ENCODE results near the gene MRPL41. TPM values are rescaled to one million over a fixed set of nuclear protein-coding genes. Genes with fewer than 3 reads are reported as not detected.
A peak's percentile ranks its signal among the peaks of the same experiment; 100 is the strongest.

MRPL41 gene
- total RNA-seq, 1 donor from 2014 or later, result 30.2 TPM

DNA sequence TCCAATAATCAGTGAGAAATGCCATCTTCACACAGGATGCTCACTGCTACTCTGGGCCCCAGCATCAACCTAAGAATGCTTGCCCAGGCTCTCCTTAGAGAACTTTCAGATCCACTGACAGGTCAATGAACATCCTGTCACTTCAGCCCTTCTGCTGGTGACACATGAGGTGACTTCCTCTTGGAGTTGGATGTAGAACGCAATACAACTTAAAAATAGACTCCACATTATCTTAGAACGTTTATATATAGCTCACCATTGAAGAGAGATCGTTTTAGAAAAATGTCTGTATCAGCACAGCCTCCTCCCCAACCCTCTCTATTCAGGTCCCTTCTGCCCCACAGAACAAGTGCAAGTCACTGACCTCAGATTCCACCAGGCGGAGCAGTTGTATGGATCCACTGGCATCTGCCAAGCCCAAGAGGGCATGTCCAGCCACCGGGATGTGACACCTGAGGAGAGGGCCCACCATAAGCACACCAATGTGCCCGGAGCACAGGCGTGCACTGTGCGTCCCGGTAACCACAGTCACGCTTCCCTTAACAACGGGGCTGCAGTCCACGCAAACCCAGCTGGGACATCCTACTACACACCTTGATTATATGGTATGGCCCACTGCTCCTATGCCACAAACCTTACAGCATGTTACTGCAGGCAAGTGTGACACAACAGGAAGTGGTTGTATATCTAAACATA lies 24.2 kb downstream of the MRPL41 start:
- peaks cover 10% of the 10 kb centered on the region for H3K4me1 Mint-ChIP-seq (ENCODE audit: low read depth)
- no peaks in the 10 kb centered on the region for H3K27me3 Mint-ChIP-seq
- H3K4me3 Mint-ChIP-seq (ENCODE audit: low read depth), result no peak overlapping the region
- no peak for DNase-seq (ENCODE audit: low spot score, unreplicated experiment)
- TF ChIP-seq, protein P1, sequence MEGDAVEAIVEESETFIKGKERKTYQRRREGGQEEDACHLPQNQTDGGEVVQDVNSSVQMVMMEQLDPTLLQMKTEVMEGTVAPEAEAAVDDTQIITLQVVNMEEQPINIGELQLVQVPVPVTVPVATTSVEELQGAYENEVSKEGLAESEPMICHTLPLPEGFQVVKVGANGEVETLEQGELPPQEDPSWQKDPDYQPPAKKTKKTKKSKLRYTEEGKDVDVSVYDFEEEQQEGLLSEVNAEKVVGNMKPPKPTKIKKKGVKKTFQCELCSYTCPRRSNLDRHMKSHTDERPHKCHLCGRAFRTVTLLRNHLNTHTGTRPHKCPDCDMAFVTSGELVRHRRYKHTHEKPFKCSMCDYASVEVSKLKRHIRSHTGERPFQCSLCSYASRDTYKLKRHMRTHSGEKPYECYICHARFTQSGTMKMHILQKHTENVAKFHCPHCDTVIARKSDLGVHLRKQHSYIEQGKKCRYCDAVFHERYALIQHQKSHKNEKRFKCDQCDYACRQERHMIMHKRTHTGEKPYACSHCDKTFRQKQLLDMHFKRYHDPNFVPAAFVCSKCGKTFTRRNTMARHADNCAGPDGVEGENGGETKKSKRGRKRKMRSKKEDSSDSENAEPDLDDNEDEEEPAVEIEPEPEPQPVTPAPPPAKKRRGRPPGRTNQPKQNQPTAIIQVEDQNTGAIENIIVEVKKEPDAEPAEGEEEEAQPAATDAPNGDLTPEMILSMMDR (IDR thresholded peaks at IDR 0.05; ENCODE audit: unreplicated experiment), result no peak
- no peaks in the 10 kb centered on the region for H3K9me3 Mint-ChIP-seq (ENCODE audit: low read depth)
- no peak overlapping the region for H3K27ac Mint-ChIP-seq
- peaks cover 3% of the 10 kb centered on the region for H3K36me3 Mint-ChIP-seq (ENCODE audit: insufficient read depth)

DNA sequence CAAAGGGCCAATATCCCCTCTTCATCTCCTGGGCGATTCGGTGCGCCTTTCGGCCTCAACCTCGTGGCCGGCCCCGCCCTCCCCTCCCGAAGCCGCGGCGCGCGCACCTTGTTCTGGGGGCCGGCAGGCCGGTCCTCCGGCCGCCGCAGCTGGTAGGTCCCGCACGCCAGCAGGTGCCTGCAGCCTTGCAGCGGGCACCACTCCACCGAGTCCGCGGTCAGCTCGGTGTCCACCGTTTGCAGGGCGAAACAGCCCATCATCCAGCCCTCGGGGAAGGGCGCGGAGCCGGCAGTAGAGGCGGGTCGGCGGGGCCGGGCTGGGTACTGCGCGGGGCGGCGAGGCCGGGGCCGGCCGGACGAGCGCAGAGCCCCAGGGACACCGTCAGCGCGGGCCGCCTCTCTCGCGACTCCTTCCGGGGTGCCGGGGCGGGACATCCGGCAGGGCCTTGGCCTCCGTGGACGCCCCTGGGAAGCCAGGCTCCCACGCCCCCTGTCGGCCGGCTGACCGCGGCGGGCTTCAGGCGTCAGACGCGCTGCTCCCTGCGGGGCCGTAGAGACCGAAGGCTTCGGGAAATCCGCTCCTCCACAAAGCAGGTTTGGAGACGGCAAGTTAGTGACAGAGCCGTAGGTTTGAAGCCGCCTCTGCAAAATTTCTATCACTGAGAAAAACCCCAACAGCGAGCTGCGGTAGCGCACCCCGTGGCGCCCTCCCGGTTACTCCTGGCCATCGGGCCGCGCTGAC lies 27.0 kb downstream of the MRPL41 start, which contains the start of gene DPH7:
DPH7 (minus strand) TSS at position 408 of the 741 bp plus-strand sequence; CDS start at position 260, 148 bp downstream.
- no peaks in the 10 kb centered on the region for H3K9me3 Mint-ChIP-seq (ENCODE audit: low read depth)
- peak within 1 kb of the TSS; percentile 94 for H3K27ac Mint-ChIP-seq
- no peaks in the 10 kb centered on the region for H3K27me3 Mint-ChIP-seq
- H3K36me3 Mint-ChIP-seq (ENCODE audit: insufficient read depth), result no peaks in the 10 kb centered on the region
- H3K4me3 Mint-ChIP-seq (ENCODE audit: low read depth), result peak within 1 kb of the TSS; percentile 83
- peak; percentile 97 for DNase-seq (ENCODE audit: low spot score, unreplicated experiment)
- TF ChIP-seq, protein P1 (IDR thresholded peaks at IDR 0.05; ENCODE audit: unreplicated experiment), result peak; percentile 97
- peaks cover 10% of the 10 kb centered on the region for H3K4me1 Mint-ChIP-seq (ENCODE audit: low read depth)

DNA sequence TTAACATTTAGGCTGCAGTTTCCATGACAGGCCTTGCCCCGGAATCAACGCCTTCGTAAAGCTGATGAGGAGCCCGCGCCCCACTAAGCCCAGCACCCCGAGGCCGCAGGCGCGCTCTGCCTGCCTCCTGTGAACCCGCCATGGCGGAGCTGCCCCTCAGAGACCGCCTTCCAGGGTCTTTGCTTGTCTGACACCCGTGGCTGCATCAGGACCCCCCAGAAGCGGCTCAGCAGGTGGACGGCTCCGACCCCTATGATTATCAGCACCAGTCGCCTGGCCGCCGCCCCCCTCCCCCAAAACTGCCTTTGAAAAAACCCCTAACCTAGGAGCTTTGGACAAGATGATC lies 27.6 kb downstream of the MRPL41 start:
- Mint-ChIP-seq H3K27me3 (no peaks in the 10 kb centered on the region), H3K4me1 (ENCODE audit: low read depth) (peaks cover 10% of the 10 kb centered on the region), H3K27ac (peak overlapping the region; percentile 67), H3K4me3 (ENCODE audit: low read depth) (peak overlapping the region; percentile 83), H3K9me3 (ENCODE audit: low read depth) (no peaks in the 10 kb centered on the region), H3K36me3 (ENCODE audit: insufficient read depth) (no peaks in the 10 kb centered on the region)
- no peak for DNase-seq (ENCODE audit: low spot score, unreplicated experiment)
- TF ChIP-seq, protein P1 (IDR thresholded peaks at IDR 0.05; ENCODE audit: unreplicated experiment), result no peak

DNA sequence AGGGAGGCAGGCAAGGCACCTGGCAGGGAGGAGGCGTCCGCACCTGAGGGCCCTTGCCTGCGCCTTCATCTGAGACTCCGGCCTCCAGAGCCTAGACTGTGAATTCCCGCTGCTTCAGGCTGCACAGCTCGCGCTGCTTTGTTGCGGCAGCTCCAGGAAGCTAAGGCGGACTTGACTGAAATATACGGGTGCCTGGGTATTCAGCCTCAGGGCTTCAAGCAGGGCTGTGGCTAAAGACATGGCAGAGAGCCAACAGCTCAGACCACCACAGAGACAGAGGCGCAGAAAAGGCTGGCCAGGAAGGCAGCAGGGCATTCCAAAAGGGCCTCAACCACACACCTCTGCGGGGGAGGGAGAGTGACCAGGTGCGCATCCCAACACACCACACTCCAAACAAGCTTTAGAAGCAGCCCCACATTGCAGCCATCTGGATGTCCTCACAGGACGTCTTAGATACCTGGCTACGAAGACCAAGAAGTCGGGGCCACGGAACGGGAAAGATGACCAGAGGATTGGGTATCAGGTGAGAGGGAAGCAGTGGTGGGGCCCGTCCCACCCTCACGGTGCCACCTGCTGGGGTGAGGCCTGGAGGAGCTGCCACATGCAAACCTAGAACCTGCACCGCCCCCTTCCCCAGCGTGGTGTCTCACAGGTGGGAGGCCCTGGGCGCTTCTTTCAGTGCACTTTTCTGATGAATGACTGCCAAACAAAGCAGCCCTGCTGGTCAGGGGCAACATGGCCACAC lies 28.7 kb downstream of the MRPL41 start:
- Mint-ChIP-seq H3K4me3 (ENCODE audit: low read depth) (no peak overlapping the region), H3K27ac (no peak overlapping the region), H3K27me3 (no peaks in the 10 kb centered on the region), H3K9me3 (ENCODE audit: low read depth) (no peaks in the 10 kb centered on the region), H3K4me1 (ENCODE audit: low read depth) (peaks cover 10% of the 10 kb centered on the region), H3K36me3 (ENCODE audit: insufficient read depth) (no peaks in the 10 kb centered on the region)
- TF ChIP-seq, protein P1 (IDR thresholded peaks at IDR 0.05; ENCODE audit: unreplicated experiment), result no peak
- no peak for DNase-seq (ENCODE audit: low spot score, unreplicated experiment)

DNA sequence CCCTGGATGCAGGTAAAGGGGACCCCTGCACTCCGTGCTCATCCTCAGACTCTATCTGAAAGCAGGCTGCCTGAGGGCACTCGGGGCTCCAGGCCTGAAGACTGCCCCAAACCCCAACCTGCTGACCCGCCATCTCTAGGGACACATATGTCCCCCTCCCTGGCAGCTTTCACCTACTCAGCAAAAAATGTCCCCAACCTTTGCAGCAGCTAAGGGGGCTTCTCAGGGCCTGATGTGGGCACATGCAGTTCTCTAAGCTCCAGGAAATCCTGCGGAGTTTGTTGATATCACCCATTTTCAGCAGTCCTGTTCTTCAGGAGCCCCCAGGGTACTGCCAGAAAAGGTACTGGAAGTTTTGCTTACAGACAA lies 29.3 kb downstream of the MRPL41 start:
- Mint-ChIP-seq H3K4me3 (ENCODE audit: low read depth) (no peak overlapping the region), H3K27me3 (no peaks in the 10 kb centered on the region), H3K9me3 (ENCODE audit: low read depth) (no peaks in the 10 kb centered on the region), H3K4me1 (ENCODE audit: low read depth) (peaks cover 10% of the 10 kb centered on the region), H3K36me3 (ENCODE audit: insufficient read depth) (peaks cover under 1% of the 10 kb centered on the region), H3K27ac (no peak overlapping the region)
- TF ChIP-seq, protein P1 (IDR thresholded peaks at IDR 0.05; ENCODE audit: unreplicated experiment), result no peak
- no peak for DNase-seq (ENCODE audit: low spot score, unreplicated experiment)
